ENCODE measurements around the gene BACE2.

DNA sequence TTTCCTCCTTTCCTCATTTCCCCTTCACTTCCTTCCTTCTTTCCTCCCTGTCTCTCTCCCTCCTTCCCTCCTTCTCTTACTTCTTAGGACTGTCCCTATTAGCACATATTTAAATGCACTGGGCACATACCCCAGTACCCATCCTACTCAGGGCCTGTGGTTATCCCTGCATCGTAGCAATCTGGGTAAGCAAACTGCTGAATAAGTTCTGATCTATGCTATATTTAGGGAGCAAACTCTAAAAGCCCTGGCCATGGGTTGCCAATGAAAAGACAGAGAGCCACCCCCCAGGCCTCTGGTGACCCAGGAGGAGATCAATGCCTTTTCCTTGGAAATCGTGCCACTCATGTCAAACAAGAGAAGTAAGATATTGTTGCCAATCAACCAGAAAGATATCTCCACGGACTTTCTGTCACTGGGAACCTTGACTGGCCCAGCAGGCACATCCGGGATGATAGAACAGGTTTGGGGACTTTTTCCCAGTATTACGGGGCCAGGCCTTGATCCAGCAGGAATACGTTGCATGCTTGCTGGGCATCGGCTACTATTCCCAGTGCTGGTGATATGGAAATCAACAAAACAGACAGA lies 154.0 kb downstream of the BACE2 start:
- TF ChIP-seq FOXA1 (IDR thresholded peaks at IDR 0.05) = no peak
- no peak for TF ChIP-seq TARDBP (IDR thresholded peaks at IDR 0.05)
- no peak for TF ChIP-seq ELF4 (IDR thresholded peaks at IDR 0.05)
- TF ChIP-seq ZNF384 (IDR thresholded peaks at IDR 0.05) = no peak
- no peak for TF ChIP-seq FOXM1 (IDR thresholded peaks at IDR 0.05; ENCODE audit: borderline replicate concordance)
- TF ChIP-seq LEF1 (IDR thresholded peaks at IDR 0.05; ENCODE audit: borderline replicate concordance) = no peak
- no peak for TF ChIP-seq HDGF (IDR thresholded peaks at IDR 0.05; ENCODE audit: borderline replicate concordance)
